Sigmoid colon (tissue), 4 donors: Measurements from ENCODE around the gene DNAAF1.

Experiments
- EP300 ChIP-seq, 4 donors: sonication (generic); formaldehyde crosslinking; IDR thresholded peaks; one replicate each; pipeline ENCODE4 v1.6.1; 2017; ENCODE audit warnings: antibody characterized with exemption in 4 of 4
- POLR2A ChIP-seq, 2 donors: fragments of 450-650 bp; IDR thresholded peaks; one replicate each; pipeline ENCODE4 v1.6.1; 2016; ENCODE audit warnings: antibody characterized with exemption in 2 of 2, mild to moderate bottlenecking in 2 of 2, moderate library complexity in 2 of 2
- TF ChIP-seq, protein P1 (sequence below), 4 experiments: fragments of 450-650 bp in 3 of 4; fragments of 200-600 bp in 1 of 4; IDR thresholded peaks; one replicate each; pipeline ENCODE4 v1.5.1; 2016 to 2019; ENCODE audit warnings: antibody characterized with exemption in 4 of 4, mild to moderate bottlenecking in 3 of 4, moderate library complexity in 2 of 4

DNA sequence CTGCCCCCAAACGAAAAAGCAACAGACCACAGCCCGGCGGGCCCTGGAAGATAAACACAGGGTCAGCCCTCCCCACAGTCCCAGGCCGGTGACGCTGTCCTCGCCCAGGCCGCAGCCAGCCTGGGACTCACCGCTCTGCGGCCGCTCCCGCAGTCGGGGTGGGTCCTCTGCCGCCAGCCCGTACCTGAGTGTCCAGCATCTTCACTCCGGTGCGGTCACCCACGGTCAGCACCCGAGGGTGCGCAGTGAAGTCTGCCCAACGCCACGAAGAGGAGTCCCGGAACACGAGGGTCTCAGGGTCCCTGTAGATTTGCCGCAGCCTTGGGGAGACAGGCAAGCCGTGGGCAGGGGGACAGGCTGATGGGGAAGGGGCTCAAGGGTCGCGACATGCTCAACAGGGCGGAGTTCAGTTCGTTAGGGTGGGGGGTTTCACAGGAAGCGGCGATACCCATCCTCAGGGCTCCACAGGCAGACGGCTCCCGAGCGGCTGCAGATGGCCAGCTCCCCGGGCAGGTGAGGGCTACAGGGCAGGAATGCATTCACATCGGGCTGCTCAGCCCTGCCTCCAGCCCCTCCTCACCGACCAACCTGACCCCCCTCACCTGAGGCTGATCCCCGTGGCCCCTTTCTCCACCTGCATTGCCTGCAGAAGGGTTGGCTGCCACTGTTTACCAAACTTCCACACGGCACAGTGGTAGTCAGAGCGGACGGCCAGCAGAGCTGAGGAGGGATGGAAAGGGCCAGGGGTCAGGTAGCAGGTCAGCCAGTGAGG is 36.2 kb downstream of the DNAAF1 start:
- TF ChIP-seq, protein P1, sequence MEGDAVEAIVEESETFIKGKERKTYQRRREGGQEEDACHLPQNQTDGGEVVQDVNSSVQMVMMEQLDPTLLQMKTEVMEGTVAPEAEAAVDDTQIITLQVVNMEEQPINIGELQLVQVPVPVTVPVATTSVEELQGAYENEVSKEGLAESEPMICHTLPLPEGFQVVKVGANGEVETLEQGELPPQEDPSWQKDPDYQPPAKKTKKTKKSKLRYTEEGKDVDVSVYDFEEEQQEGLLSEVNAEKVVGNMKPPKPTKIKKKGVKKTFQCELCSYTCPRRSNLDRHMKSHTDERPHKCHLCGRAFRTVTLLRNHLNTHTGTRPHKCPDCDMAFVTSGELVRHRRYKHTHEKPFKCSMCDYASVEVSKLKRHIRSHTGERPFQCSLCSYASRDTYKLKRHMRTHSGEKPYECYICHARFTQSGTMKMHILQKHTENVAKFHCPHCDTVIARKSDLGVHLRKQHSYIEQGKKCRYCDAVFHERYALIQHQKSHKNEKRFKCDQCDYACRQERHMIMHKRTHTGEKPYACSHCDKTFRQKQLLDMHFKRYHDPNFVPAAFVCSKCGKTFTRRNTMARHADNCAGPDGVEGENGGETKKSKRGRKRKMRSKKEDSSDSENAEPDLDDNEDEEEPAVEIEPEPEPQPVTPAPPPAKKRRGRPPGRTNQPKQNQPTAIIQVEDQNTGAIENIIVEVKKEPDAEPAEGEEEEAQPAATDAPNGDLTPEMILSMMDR (IDR thresholded peaks at IDR 0.05) = no peak
- no peak for TF ChIP-seq EP300 (IDR thresholded peaks at IDR 0.05)
- TF ChIP-seq POLR2A (IDR thresholded peaks at IDR 0.05) = no peak
